ENCODE data around the gene ZNF467. TPM values are rescaled to one million over a fixed set of nuclear protein-coding genes. Genes with fewer than 3 reads are reported as not detected.

Gene ZNF467
- total RNA-seq, 1 experiment from 2014 or later, result 0.71 TPM

DNA sequence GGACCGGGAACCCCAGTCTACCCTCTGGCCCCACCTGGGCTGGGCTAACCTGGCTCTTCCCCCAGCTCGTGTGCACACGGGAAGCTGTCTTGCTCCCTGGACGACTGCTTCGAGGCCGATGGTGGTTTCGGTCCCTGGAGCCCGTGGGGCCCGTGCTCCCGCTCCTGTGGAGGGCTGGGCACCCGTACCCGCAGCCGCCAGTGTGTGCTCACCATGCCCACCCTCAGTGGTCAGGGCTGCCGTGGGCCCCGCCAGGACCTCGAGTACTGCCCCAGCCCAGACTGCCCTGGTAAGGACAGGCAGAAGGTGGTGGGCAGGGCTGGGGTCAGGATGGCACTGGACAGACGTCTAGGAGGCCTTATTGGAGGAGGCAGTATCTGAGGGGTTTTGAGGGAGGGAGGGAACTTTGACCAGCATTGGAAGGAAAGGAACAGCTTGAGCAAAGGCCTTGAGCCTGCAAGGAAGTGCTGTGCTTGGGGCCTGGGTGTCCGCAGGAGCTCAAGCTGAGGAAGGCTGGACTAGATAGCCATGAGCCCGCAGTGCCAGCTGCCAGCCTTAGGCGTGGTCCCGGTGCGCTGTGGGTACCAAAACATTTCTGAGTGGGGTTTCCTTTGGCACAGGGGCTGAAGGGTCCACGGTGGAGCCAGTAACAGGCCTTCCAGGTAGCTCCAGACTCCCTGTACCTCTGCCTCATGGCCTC, 44.6 kb upstream of the ZNF467 start:
- H2AFZ ChIP-seq (ENCODE audit: low read length), result no peak overlapping the region
- H3K9ac ChIP-seq (ENCODE audit: low read length), result no peak overlapping the region
- no peak for DNase-seq
- H4K20me1 ChIP-seq (ENCODE audit: insufficient read depth, low read depth, low read length), result 0 out of 2 replicates have a peak, but pooled peaks cover 4% of the 10 kb centered on the region
- H3K9me2 ChIP-seq (replicated peaks; ENCODE audit: insufficient read depth, low read length), result no peaks in the 10 kb centered on the region
- H3K4me1 ChIP-seq (ENCODE audit: low read length), result no peaks in the 10 kb centered on the region
- no peak overlapping the region for H3K4me3 ChIP-seq (ENCODE audit: low read length)
- no peak overlapping the region for H3K27ac ChIP-seq (ENCODE audit: low read length)
- H3K9me3 ChIP-seq (ENCODE audit: low read length), result no peaks in the 10 kb centered on the region
- H3K27me3 ChIP-seq (ENCODE audit: low read length), result no peaks in the 10 kb centered on the region
- H3K79me2 ChIP-seq (ENCODE audit: low read length), result no peaks in the 10 kb centered on the region
- no peak overlapping the region for H3K4me2 ChIP-seq (ENCODE audit: low read depth, low read length, poor library complexity, severe bottlenecking)
- no peaks in the 10 kb centered on the region for H3K36me3 ChIP-seq (ENCODE audit: insufficient read depth, low read length)

- Histone ChIP-seq H3K79me2 (ENCODE audit: low read length) (no peaks in the 10 kb centered on the region), H3K9me2 (replicated peaks; ENCODE audit: insufficient read depth, low read length) (no peaks in the 10 kb centered on the region), H4K20me1 (ENCODE audit: insufficient read depth, low read depth, low read length) (0 out of 2 replicates have a peak, but pooled peaks cover 4% of the 10 kb centered on the region), H3K4me1 (ENCODE audit: low read length) (no peaks in the 10 kb centered on the region), H3K36me3 (ENCODE audit: insufficient read depth, low read length) (no peaks in the 10 kb centered on the region), H3K27me3 (ENCODE audit: low read length) (no peaks in the 10 kb centered on the region), H3K9me3 (ENCODE audit: low read length) (no peaks in the 10 kb centered on the region), H3K4me3 (ENCODE audit: low read length) (no peak overlapping the region), H3K27ac (ENCODE audit: low read length) (no peak overlapping the region), H3K4me2 (ENCODE audit: low read depth, low read length, poor library complexity, severe bottlenecking) (no peak overlapping the region), H3K9ac (ENCODE audit: low read length) (no peak overlapping the region), H2AFZ (ENCODE audit: low read length) (no peak overlapping the region)
- no peak for DNase-seq
Observed at GRCh38 chr7:149817301-149817771, 43.9 kb upstream of the ZNF467 start.

- no peaks in the 10 kb centered on the region for H3K9me2 ChIP-seq (replicated peaks; ENCODE audit: insufficient read depth, low read length)
- no peak overlapping the region for H3K9ac ChIP-seq (ENCODE audit: low read length)
- no peaks in the 10 kb centered on the region for H3K27me3 ChIP-seq (ENCODE audit: low read length)
- H3K27ac ChIP-seq (ENCODE audit: low read length), result no peak overlapping the region
- H2AFZ ChIP-seq (ENCODE audit: low read length), result no peak overlapping the region
- H3K4me3 ChIP-seq (ENCODE audit: low read length), result no peak overlapping the region
- H3K79me2 ChIP-seq (ENCODE audit: low read length), result no peaks in the 10 kb centered on the region
- no peaks in the 10 kb centered on the region for H3K9me3 ChIP-seq (ENCODE audit: low read length)
- no peaks in the 10 kb centered on the region for H3K36me3 ChIP-seq (ENCODE audit: insufficient read depth, low read length)
- no peaks in the 10 kb centered on the region for H3K4me1 ChIP-seq (ENCODE audit: low read length)
- H4K20me1 ChIP-seq (ENCODE audit: insufficient read depth, low read depth, low read length), result 0 out of 2 replicates have a peak, but pooled peaks cover 4% of the 10 kb centered on the region
- DNase-seq, result no peak
- no peak overlapping the region for H3K4me2 ChIP-seq (ENCODE audit: low read depth, low read length, poor library complexity, severe bottlenecking)
Observed at GRCh38 chr7:149816794-149817193, 43.4 kb upstream of the ZNF467 start.

- H3K9ac ChIP-seq (ENCODE audit: low read length), result no peak overlapping the region
- no peak overlapping the region for H3K4me2 ChIP-seq (ENCODE audit: low read depth, low read length, poor library complexity, severe bottlenecking)
- no peak overlapping the region for H2AFZ ChIP-seq (ENCODE audit: low read length)
- DNase-seq, result no peak
- 0 out of 2 replicates have a peak, but pooled peaks cover 4% of the 10 kb centered on the region for H4K20me1 ChIP-seq (ENCODE audit: insufficient read depth, low read depth, low read length)
- H3K79me2 ChIP-seq (ENCODE audit: low read length), result no peaks in the 10 kb centered on the region
- no peaks in the 10 kb centered on the region for H3K9me2 ChIP-seq (replicated peaks; ENCODE audit: insufficient read depth, low read length)
- H3K36me3 ChIP-seq (ENCODE audit: insufficient read depth, low read length), result no peaks in the 10 kb centered on the region
- no peaks in the 10 kb centered on the region for H3K9me3 ChIP-seq (ENCODE audit: low read length)
- no peak overlapping the region for H3K27ac ChIP-seq (ENCODE audit: low read length)
- no peaks in the 10 kb centered on the region for H3K4me1 ChIP-seq (ENCODE audit: low read length)
- no peaks in the 10 kb centered on the region for H3K27me3 ChIP-seq (ENCODE audit: low read length)
- no peak overlapping the region for H3K4me3 ChIP-seq (ENCODE audit: low read length)
Observed at GRCh38 chr7:149816267-149816751, 42.9 kb upstream of the ZNF467 start.

DNA sequence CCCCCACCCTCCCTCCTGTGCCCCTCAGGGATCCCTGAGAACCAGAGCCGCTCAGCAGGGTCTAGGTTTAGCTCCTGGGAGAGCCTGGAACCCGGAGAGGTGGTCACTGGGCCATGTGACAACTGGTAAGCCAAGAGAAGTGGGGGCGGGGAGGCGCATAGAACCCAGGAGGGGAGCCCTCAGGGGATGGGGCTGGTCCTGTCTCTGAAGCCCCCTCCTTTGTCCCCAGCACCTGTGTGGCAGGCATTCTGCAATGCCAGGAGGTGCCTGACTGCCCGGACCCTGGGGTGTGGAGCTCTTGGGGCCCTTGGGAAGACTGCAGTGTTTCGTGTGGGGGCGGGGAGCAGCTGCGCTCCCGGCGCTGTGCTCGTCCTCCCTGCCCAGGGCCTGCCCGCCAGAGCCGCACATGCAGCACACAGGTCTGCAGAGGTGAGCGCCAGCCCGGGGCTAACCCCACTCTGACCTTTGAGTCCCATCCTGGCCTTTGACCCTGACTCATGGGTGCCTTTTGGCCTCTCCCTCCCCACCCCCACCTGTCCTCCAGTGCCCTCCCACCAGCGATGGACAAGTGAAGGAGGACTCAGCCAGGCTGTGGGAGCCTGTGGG, 42.4 kb upstream of the ZNF467 start:
- H3K4me1 ChIP-seq (ENCODE audit: low read length), result no peaks in the 10 kb centered on the region
- no peak for DNase-seq
- no peaks in the 10 kb centered on the region for H3K9me2 ChIP-seq (replicated peaks; ENCODE audit: insufficient read depth, low read length)
- H4K20me1 ChIP-seq (ENCODE audit: insufficient read depth, low read depth, low read length), result 0 out of 2 replicates have a peak, but pooled peaks cover 4% of the 10 kb centered on the region
- H3K27ac ChIP-seq (ENCODE audit: low read length), result no peak overlapping the region
- no peaks in the 10 kb centered on the region for H3K9me3 ChIP-seq (ENCODE audit: low read length)
- H3K27me3 ChIP-seq (ENCODE audit: low read length), result no peaks in the 10 kb centered on the region
- H3K4me3 ChIP-seq (ENCODE audit: low read length), result no peak overlapping the region
- H3K36me3 ChIP-seq (ENCODE audit: insufficient read depth, low read length), result no peaks in the 10 kb centered on the region
- no peak overlapping the region for H2AFZ ChIP-seq (ENCODE audit: low read length)
- H3K79me2 ChIP-seq (ENCODE audit: low read length), result no peaks in the 10 kb centered on the region
- H3K4me2 ChIP-seq (ENCODE audit: low read depth, low read length, poor library complexity, severe bottlenecking), result no peak overlapping the region
- H3K9ac ChIP-seq (ENCODE audit: low read length), result no peak overlapping the region

DNA sequence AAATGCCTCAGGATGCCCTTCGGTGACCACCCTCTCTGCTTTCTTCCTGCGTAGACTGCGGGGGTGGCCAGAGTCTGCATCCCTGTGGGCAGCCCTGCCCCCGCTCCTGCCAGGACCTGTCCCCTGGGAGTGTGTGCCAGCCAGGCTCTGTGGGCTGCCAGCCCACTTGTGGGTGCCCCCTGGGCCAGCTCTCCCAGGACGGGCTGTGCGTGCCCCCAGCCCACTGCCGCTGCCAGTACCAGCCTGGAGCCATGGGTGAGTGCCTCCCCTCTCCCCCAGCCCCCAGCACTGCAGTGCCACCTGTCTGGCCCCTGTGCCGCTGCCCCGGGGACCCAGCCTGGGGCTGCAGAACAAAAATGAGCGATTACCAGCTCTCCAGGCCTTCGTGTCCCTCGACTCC, 41.7 kb upstream of the ZNF467 start:
- Histone ChIP-seq H3K27ac (ENCODE audit: low read length) (no peak overlapping the region), H4K20me1 (ENCODE audit: insufficient read depth, low read depth, low read length) (0 out of 2 replicates have a peak, but pooled peaks cover 4% of the 10 kb centered on the region), H3K4me3 (ENCODE audit: low read length) (no peak overlapping the region)

GRCh38 chr7:149814494-149814893, 41.1 kb upstream of the ZNF467 start:
- H3K27ac ChIP-seq (ENCODE audit: low read length), result no peak overlapping the region
- H3K4me3 ChIP-seq (ENCODE audit: low read length), result no peak overlapping the region
- H3K9me2 ChIP-seq (replicated peaks; ENCODE audit: insufficient read depth, low read length), result no peaks in the 10 kb centered on the region
- H3K79me2 ChIP-seq (ENCODE audit: low read length), result no peaks in the 10 kb centered on the region
- no peak overlapping the region for H2AFZ ChIP-seq (ENCODE audit: low read length)
- H3K9ac ChIP-seq (ENCODE audit: low read length), result no peak overlapping the region
- H3K36me3 ChIP-seq (ENCODE audit: insufficient read depth, low read length), result no peaks in the 10 kb centered on the region
- no peaks in the 10 kb centered on the region for H3K27me3 ChIP-seq (ENCODE audit: low read length)
- no peaks in the 10 kb centered on the region for H4K20me1 ChIP-seq (ENCODE audit: insufficient read depth, low read depth, low read length)
- H3K4me1 ChIP-seq (ENCODE audit: low read length), result no peaks in the 10 kb centered on the region
- H3K9me3 ChIP-seq (ENCODE audit: low read length), result no peaks in the 10 kb centered on the region
- no peak for DNase-seq
- H3K4me2 ChIP-seq (ENCODE audit: low read depth, low read length, poor library complexity, severe bottlenecking), result no peak overlapping the region

More for the DNA sequence above, 41.7 kb upstream of the ZNF467 start:
- Histone ChIP-seq H3K9ac (ENCODE audit: low read length) (no peak overlapping the region), H3K36me3 (ENCODE audit: insufficient read depth, low read length) (no peaks in the 10 kb centered on the region), H3K27me3 (ENCODE audit: low read length) (no peaks in the 10 kb centered on the region), H3K79me2 (ENCODE audit: low read length) (no peaks in the 10 kb centered on the region), H2AFZ (ENCODE audit: low read length) (no peak overlapping the region), H3K9me3 (ENCODE audit: low read length) (no peaks in the 10 kb centered on the region), H3K4me1 (ENCODE audit: low read length) (no peaks in the 10 kb centered on the region), H3K9me2 (replicated peaks; ENCODE audit: insufficient read depth, low read length) (no peaks in the 10 kb centered on the region), H3K4me2 (ENCODE audit: low read depth, low read length, poor library complexity, severe bottlenecking) (no peak overlapping the region)
- no peak for DNase-seq

DNA sequence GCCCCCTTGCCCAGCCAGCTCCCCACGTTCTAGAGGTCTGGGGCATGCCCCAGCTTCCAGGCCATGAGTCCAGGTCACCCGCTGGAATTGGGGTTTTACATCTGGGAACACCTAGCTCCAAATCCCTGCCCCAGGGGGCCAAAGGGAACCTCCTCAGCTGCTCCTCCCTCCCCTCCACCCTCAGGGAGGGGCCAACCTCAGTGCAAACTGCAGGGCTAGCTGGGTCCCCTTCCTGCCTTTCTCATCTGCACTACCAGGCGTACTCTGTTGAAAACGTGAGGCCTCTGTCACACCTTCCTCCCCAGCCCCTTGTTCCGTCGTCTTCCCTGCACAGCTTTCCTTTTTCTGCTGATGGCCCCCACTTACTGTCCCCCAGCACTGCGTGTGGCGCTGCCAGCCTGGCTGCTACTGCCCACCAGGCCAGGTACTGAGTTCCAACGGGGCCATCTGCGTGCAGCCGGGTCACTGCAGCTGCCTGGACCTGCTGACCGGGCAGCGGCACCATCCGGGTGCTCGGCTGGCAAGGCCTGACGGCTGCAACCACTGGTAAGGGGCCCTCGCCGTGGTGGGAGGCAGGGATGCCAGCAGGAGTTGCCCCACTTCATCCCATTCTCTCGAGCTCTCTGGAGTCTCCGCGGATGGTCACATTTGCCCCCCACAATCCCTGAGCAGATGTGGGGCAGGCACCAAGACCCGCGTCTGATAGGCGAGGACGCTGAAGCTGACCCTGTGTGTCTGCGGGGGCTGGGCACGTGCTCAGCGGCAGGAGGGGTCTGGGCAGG, 40.1 kb upstream of the ZNF467 start:
- H3K9me3 ChIP-seq (ENCODE audit: low read length), result no peaks in the 10 kb centered on the region
- DNase-seq, result no peak
- H3K9me2 ChIP-seq (replicated peaks; ENCODE audit: insufficient read depth, low read length), result no peaks in the 10 kb centered on the region
- no peak overlapping the region for H3K4me3 ChIP-seq (ENCODE audit: low read length)
- no peak overlapping the region for H3K27ac ChIP-seq (ENCODE audit: low read length)
- H2AFZ ChIP-seq (ENCODE audit: low read length), result no peak overlapping the region
- no peaks in the 10 kb centered on the region for H3K79me2 ChIP-seq (ENCODE audit: low read length)
- no peaks in the 10 kb centered on the region for H3K4me1 ChIP-seq (ENCODE audit: low read length)
- no peaks in the 10 kb centered on the region for H3K27me3 ChIP-seq (ENCODE audit: low read length)
- H3K36me3 ChIP-seq (ENCODE audit: insufficient read depth, low read length), result no peaks in the 10 kb centered on the region
- no peaks in the 10 kb centered on the region for H4K20me1 ChIP-seq (ENCODE audit: insufficient read depth, low read depth, low read length)
- no peak overlapping the region for H3K9ac ChIP-seq (ENCODE audit: low read length)
- no peak overlapping the region for H3K4me2 ChIP-seq (ENCODE audit: low read depth, low read length, poor library complexity, severe bottlenecking)
